GM23338 (cell line): ENCODE measurements around the gene SNX8. TPM values are rescaled to one million over a fixed set of nuclear protein-coding genes. Genes with fewer than 3 reads are reported as not detected.

ENCODE experiments used
- ATAC-seq: fragments of 200-7000 bp; cut with Tn5 transposase; 3 replicates; pipeline ENCODE4 v1.9.1; 2020
- DNase-seq: peaks from one replicate; pipeline ENCODE4 v3.0.0-alpha.2; 2015; ENCODE audit warnings: low spot score
- H2AFZ ChIP-seq: fragments of 200-600 bp; sonication (generic); 2 replicates; pipeline ENCODE4 v1.8.0; 2016; ENCODE audit warnings: antibody characterized with exemption, mild to moderate bottlenecking, moderate library complexity
- H3F3A ChIP-seq: fragments of 200-600 bp; sonication (generic); replicated peaks from 2 replicates; pipeline ENCODE4 v1.8.0; 2017; ENCODE audit warnings: antibody characterized with exemption, mixed run types, low read depth
- H3K27ac ChIP-seq: fragments of 200-600 bp; sonication (generic); 2 replicates; pipeline ENCODE4 v1.6.1; 2016; ENCODE audit warnings: low read depth
- H3K27me3 ChIP-seq: fragments of 200-600 bp; sonication (generic); 2 replicates; pipeline ENCODE4 v1.8.0; 2016; ENCODE audit warnings: mild to moderate bottlenecking, mixed run types, moderate library complexity; ENCODE audit not compliant: insufficient read depth
- H3K36me3 ChIP-seq: fragments of 200-600 bp; sonication (generic); 2 replicates; pipeline ENCODE4 v1.8.0; 2016; ENCODE audit warnings: mild to moderate bottlenecking; ENCODE audit not compliant: insufficient read depth
- H3K4me1 ChIP-seq: fragments of 200-600 bp; sonication (generic); 2 replicates; pipeline ENCODE4 v1.8.0; 2016; ENCODE audit warnings: mild to moderate bottlenecking, moderate library complexity; ENCODE audit not compliant: insufficient read depth
- H3K4me2 ChIP-seq: fragments of 200-600 bp; sonication (generic); 2 replicates; pipeline ENCODE4 v1.7.1; 2017; ENCODE audit warnings: mixed run types
- H3K4me3 ChIP-seq: fragments of 200-600 bp; sonication (generic); 2 replicates; pipeline ENCODE4 v1.6.1; 2016; ENCODE audit warnings: mixed run types
- H3K79me2 ChIP-seq: fragments of 200-600 bp; sonication (generic); replicated peaks from 2 replicates; pipeline ENCODE4 v1.8.0; 2017; ENCODE audit warnings: mild to moderate bottlenecking; ENCODE audit not compliant: insufficient read depth
- H3K9me2 ChIP-seq: fragments of 200-600 bp; sonication (generic); 2 replicates; pipeline ENCODE4 v1.8.0; 2017; ENCODE audit not compliant: insufficient read depth
- H4K20me1 ChIP-seq: fragments of 200-600 bp; sonication (generic); replicated peaks from 2 replicates; pipeline ENCODE4 v1.8.0; 2017; ENCODE audit warnings: mild to moderate bottlenecking; ENCODE audit not compliant: insufficient read depth
- H3K27ac Mint-ChIP-seq: 2 replicates; pipeline ENCODE4 v1.8.0; 2020; ENCODE audit warnings: inconsistent platforms, mild to moderate bottlenecking, moderate library complexity, mixed read lengths
- H3K27me3 Mint-ChIP-seq: 3 replicates; pipeline ENCODE4 v1.8.0; 2022; ENCODE audit warnings: low read depth, mild to moderate bottlenecking, moderate library complexity, mixed read lengths, inconsistent platforms; ENCODE audit not compliant: insufficient read depth, poor library complexity
- H3K36me3 Mint-ChIP-seq: 3 replicates; pipeline ENCODE4 v1.8.0; 2021; ENCODE audit warnings: low read depth, mild to moderate bottlenecking, inconsistent platforms, moderate library complexity, mixed read lengths
- H3K4me1 Mint-ChIP-seq: 3 replicates; pipeline ENCODE4 v1.8.0; 2020; ENCODE audit warnings: mild to moderate bottlenecking, inconsistent platforms, mixed read lengths
- H3K4me3 Mint-ChIP-seq: 3 replicates; pipeline ENCODE4 v1.8.0; 2021; ENCODE audit warnings: moderate library complexity, mild to moderate bottlenecking, inconsistent platforms, mixed read lengths
- H3K9me3 Mint-ChIP-seq: 3 replicates; pipeline ENCODE4 v1.8.0; 2020; ENCODE audit warnings: moderate library complexity, mild to moderate bottlenecking, inconsistent platforms, mixed read lengths
- CREB1 ChIP-seq: fragments of 250-450 bp; sonication (Bioruptor Pico); IDR thresholded peaks from 2 replicates; pipeline ENCODE4 v1.5.0; 2020; ENCODE audit warnings: low read depth, mild to moderate bottlenecking, moderate library complexity
- CTCF ChIP-seq, 2 experiments: fragments of 200-600 bp in 1 of 2; sonication (generic) in 1 of 2; conservative IDR thresholded peaks; 2 replicates each; pipeline versions ENCODE4 v1.5.1 to v1.6.1; 2016 to 2017; ENCODE audit warnings: antibody characterized with exemption in 2 of 2, low read depth in 2 of 2, mild to moderate bottlenecking in 2 of 2, moderate library complexity in 1 of 2
- ETS1 ChIP-seq: IDR thresholded peaks from 2 replicates; pipeline ENCODE4 v1.6.1; 2016; ENCODE audit warnings: antibody characterized with exemption
- EZH2 ChIP-seq: fragments of 200-600 bp; sonication (generic); IDR thresholded peaks from one replicate; pipeline ENCODE4 v1.8.0; 2017; ENCODE audit warnings: antibody characterized with exemption, mild to moderate bottlenecking, low read depth; ENCODE audit not compliant: unreplicated experiment
- EZH2phosphoT487 ChIP-seq: fragments of 200-600 bp; sonication (generic); IDR thresholded peaks from one replicate; pipeline ENCODE4 v1.8.1; 2018; ENCODE audit warnings: antibody characterized with exemption; ENCODE audit not compliant: unreplicated experiment
- JUNB ChIP-seq: IDR thresholded peaks from one replicate; pipeline ENCODE4 v1.6.1; 2016; ENCODE audit warnings: antibody characterized with exemption; ENCODE audit not compliant: unreplicated experiment
- NANOG ChIP-seq: IDR thresholded peaks from 2 replicates; pipeline ENCODE4 v1.6.1; 2016; ENCODE audit warnings: antibody characterized with exemption, borderline replicate concordance
- POLR2AphosphoS5 ChIP-seq: IDR thresholded peaks from 2 replicates; pipeline ENCODE4 v1.6.1; 2016; ENCODE audit warnings: antibody characterized with exemption, low read depth
- STAT1 ChIP-seq: IDR thresholded peaks from one replicate; pipeline ENCODE4 v1.6.1; 2016; ENCODE audit warnings: antibody characterized with exemption; ENCODE audit not compliant: unreplicated experiment
- ZNF114 ChIP-seq: fragments of 250-450 bp; sonication (Bioruptor Pico); IDR thresholded peaks from 2 replicates; pipeline ENCODE4 v1.5.0; 2020; ENCODE audit warnings: mild to moderate bottlenecking, moderate library complexity
- polyA plus RNA-seq: library from polyadenylated mRNA; unstranded; fragments of >200 nt; fragmentation: Nextera tagmentation; extraction: Ambion mirVana; gene quantifications from 2 replicates; pipeline ENCODE4 v1.2.1, GENCODE V29; 2016
- total RNA-seq: library from RNA; depleted of rRNA; stranded (reverse); fragments of >200 nt; shearing (Covaris generic); gene quantifications from 2 replicates; pipeline ENCODE4 v1.2.3, GENCODE V29; 2014

The SNX8 gene
- total and polyA plus RNA-seq, 2 experiments from 2014 or later: 44.3 to 50.9 TPM

GRCh38 chr7:2355705-2356008 lies 41.4 kb upstream of the SNX8 start:
- peaks cover 43% of the 10 kb centered on the region for H3K36me3 ChIP-seq
- H3F3A ChIP-seq: peaks cover 25% of the 10 kb centered on the region
- TF ChIP-seq ZNF114 (CRISPR knock-in tag): no peak
- no peak for TF ChIP-seq EZH2
- TF ChIP-seq JUNB: no peak
- no peak for TF ChIP-seq ETS1
- no peak for TF ChIP-seq POLR2AphosphoS5
- TF ChIP-seq NANOG: no peak
- TF ChIP-seq CTCF (conservative IDR thresholded peaks at IDR 0.05; ENCODE audit: low read depth in 2 of 2): no peak
- ATAC-seq (no peak), DNase-seq (no peak)
- no peak overlapping the region for H2AFZ ChIP-seq
- H3K79me2 ChIP-seq: peaks cover 86% of the 10 kb centered on the region
- Mint-ChIP-seq H3K27me3 (peaks cover 14% of the 10 kb centered on the region), H3K4me1 (peaks cover 14% of the 10 kb centered on the region), H3K4me3 (peak overlapping the region; percentile 93), H3K36me3 (peaks cover 61% of the 10 kb centered on the region), H3K9me3 (no peaks in the 10 kb centered on the region), H3K27ac (peak overlapping the region; percentile 94)
- no peaks in the 10 kb centered on the region for H3K9me2 ChIP-seq
- peak overlapping the region; percentile 58 for H3K4me3 ChIP-seq
- H3K4me2 ChIP-seq: peak overlapping the region; percentile 89
- peaks cover 48% of the 10 kb centered on the region for H4K20me1 ChIP-seq
- no peaks in the 10 kb centered on the region for H3K27me3 ChIP-seq
- peak overlapping the region; percentile 80 for H3K27ac ChIP-seq
- H3K4me1 ChIP-seq: peaks cover 30% of the 10 kb centered on the region

GRCh38 chr7:2354939-2355704 lies 40.9 kb upstream of the SNX8 start:
- Mint-ChIP-seq H3K36me3 (peaks cover 56% of the 10 kb centered on the region), H3K4me1 (peaks cover 14% of the 10 kb centered on the region), H3K9me3 (no peaks in the 10 kb centered on the region), H3K27me3 (peaks cover 14% of the 10 kb centered on the region), H3K4me3 (peak overlapping the region; percentile 95), H3K27ac (peak overlapping the region; percentile 94)
- H3K9me2 ChIP-seq: no peaks in the 10 kb centered on the region
- peak overlapping the region; percentile 89 for H3K4me2 ChIP-seq
- ATAC-seq (peak; percentile 59), DNase-seq (peak; percentile 75)
- H3K79me2 ChIP-seq: peaks cover 86% of the 10 kb centered on the region
- no peak overlapping the region for H2AFZ ChIP-seq
- peak overlapping the region; percentile 80; the same call in 1 of the 2 replicates for H3K27ac ChIP-seq
- H3K4me3 ChIP-seq: peak overlapping the region; percentile 58
- H4K20me1 ChIP-seq: peaks cover 43% of the 10 kb centered on the region
- H3K36me3 ChIP-seq: peaks cover 38% of the 10 kb centered on the region
- H3F3A ChIP-seq: peaks cover 26% of the 10 kb centered on the region
- H3K27me3 ChIP-seq: no peaks in the 10 kb centered on the region
- TF ChIP-seq ZNF114 (CRISPR knock-in tag) (no peak), EZH2phosphoT487 (no peak), CTCF (conservative IDR thresholded peaks at IDR 0.05; ENCODE audit: low read depth in 2 of 2) (no peak), STAT1 (no peak), CREB1 (no peak), ETS1 (no peak), JUNB (no peak)
- peaks cover 30% of the 10 kb centered on the region for H3K4me1 ChIP-seq
